ENCODE data around the gene MCOLN2.

Gene MCOLN2

DNA sequence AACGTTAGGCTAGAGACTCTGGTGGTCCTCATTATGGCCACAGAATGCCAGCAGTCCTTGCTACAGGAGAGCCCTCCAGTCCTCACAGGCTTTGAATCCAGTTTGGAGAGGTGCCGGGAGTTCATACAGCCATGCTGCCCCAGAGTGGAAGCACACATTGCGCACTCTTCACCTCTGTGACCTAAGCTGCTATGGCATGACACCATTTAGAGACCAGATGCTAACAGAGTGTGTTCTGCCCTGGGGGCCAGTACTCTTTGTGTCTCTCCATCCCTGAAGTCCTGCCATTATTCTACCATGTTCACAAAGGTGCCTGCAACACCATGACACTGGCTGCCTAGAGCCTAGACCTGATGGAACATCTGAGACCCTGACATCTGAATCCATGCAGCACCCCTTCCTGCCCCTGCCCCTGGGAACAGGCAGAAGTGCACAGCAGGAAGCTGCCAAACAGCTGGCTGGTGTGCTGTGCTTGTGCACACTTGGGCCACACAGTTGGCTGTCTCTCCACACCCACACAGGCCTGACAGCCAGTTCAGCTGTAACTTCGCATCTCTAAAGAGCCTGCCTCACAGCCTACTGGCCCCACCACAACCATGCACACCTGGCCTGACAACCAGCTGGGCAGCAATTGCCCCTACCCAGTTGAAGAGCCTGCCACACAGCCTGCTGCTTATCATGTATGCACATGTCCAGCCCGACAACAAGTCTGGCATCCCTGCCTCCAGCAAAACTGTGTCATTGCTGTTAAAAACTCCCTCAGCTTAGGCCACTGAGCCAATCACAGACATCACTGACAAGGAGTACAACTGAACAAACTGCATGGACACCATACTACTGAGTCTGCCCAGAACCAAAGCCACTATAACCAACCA, 49.1 kb downstream of the MCOLN2 start:
- DNase-seq (ENCODE audit: low read depth) = no peak
- TF ChIP-seq, protein P1, sequence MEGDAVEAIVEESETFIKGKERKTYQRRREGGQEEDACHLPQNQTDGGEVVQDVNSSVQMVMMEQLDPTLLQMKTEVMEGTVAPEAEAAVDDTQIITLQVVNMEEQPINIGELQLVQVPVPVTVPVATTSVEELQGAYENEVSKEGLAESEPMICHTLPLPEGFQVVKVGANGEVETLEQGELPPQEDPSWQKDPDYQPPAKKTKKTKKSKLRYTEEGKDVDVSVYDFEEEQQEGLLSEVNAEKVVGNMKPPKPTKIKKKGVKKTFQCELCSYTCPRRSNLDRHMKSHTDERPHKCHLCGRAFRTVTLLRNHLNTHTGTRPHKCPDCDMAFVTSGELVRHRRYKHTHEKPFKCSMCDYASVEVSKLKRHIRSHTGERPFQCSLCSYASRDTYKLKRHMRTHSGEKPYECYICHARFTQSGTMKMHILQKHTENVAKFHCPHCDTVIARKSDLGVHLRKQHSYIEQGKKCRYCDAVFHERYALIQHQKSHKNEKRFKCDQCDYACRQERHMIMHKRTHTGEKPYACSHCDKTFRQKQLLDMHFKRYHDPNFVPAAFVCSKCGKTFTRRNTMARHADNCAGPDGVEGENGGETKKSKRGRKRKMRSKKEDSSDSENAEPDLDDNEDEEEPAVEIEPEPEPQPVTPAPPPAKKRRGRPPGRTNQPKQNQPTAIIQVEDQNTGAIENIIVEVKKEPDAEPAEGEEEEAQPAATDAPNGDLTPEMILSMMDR (conservative IDR thresholded peaks at IDR 0.05; ENCODE audit: control insufficient read depth, insufficient read depth, low read depth, low read length) = no peak
- no peak overlapping the region for H3K4me3 ChIP-seq (ENCODE audit: control insufficient read depth, low read depth, low read length)

DNA sequence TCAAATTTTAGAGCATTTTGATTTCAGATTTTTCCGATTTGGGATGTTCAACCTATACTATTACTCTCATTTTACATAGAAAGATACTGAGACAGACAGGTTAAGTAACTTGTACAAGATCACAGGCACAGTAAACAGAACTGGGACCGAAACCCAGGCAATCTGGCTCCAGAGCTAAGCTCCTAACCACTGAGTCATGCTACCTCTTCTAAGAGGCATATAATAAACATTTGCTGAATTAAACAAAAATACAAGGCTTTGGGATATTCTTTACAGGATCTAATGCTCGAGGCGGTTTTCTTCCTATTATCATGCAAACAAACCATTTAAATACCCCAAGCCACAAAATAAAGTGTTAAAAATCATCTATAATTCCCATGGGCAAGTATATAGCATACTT, 50.3 kb downstream of the MCOLN2 start:
- DNase-seq (ENCODE audit: low read depth) = no peak
- TF ChIP-seq, protein P1 (conservative IDR thresholded peaks at IDR 0.05; ENCODE audit: control insufficient read depth, insufficient read depth, low read depth, low read length) = no peak
- H3K4me3 ChIP-seq (ENCODE audit: control insufficient read depth, low read depth, low read length) = no peak overlapping the region

DNA sequence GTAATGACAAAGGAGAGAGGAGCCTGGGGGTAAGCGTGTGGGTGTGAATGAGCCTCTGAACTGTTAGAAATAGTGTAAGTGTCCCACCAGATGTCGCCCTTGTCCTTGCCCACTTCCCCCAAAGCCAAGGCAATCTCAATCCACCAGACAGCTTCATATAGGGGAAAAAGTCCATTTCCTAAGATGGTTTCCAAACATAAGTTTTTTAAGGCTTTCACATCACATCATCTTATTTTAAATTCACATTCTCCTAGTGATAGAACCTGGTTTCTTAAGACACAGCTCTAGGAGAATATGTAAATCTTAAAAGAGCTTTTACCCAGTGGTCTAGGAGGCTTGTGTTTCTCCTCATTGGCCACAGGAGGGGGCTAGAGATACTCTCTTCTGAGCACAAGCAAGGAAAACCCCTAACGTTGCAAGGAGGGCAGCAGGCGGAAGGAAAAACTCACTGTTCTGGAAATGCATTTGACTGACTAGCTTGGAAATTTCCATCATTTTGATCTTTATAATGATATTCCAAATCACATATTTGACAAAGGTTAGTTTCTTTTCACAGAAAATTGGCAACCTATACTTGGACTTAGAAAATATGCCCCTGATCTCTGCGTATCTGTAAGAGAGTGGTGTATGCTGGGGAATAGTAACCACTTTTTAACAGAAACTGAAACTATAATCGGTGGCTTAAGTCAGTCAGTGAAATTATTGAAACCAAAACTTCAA, 52.0 kb downstream of the MCOLN2 start:
- TF ChIP-seq, protein P1 (conservative IDR thresholded peaks at IDR 0.05; ENCODE audit: control insufficient read depth, insufficient read depth, low read depth, low read length) = peak; percentile 77
- DNase-seq (ENCODE audit: low read depth) = peak; percentile 91
- H3K4me3 ChIP-seq (ENCODE audit: control insufficient read depth, low read depth, low read length) = peak overlapping the region; percentile 42

DNA sequence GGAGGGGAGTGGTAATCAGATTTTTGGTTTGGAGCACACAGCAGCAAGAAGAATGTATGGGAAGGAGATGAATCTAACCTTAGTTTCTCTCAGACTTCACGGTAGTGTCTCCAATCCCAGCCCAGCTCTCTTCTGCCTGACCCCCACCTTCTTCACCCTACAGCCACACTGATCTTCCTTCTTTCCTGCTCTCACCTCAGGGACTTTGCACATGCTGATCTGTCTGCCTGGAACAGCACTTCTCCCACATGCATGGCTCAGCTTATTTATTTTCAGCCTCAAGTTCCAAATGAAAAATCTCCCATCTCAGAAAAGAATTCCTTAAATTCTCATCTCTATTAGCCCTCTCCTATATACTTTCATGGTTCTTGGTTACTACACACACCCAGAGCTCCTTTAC, 55.1 kb downstream of the MCOLN2 start:
- DNase-seq (ENCODE audit: low read depth) = no peak
- no peak overlapping the region for H3K4me3 ChIP-seq (ENCODE audit: control insufficient read depth, low read depth, low read length)
- TF ChIP-seq, protein P1 (conservative IDR thresholded peaks at IDR 0.05; ENCODE audit: control insufficient read depth, insufficient read depth, low read depth, low read length) = no peak

DNA sequence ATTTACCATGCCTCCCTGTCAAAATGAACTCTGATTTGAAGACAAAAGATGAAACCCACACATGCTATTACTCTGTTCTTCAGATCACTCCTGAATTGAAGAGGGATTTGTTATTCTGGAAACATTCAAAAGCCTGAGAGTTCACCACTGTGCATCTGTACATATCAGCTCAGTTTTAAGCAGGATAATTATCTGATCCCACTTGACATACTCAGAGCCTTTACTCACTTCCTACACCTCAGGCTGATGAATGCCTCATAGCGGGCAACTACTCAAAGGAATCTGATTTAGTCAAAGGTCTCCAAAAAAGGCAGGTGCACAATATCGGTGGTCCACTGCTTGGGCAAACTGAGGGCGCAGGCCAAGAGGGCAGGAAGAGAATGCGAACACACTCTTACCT, 56.4 kb downstream of the MCOLN2 start:
- no peak for DNase-seq (ENCODE audit: low read depth)
- TF ChIP-seq, protein P1 (conservative IDR thresholded peaks at IDR 0.05; ENCODE audit: control insufficient read depth, insufficient read depth, low read depth, low read length) = no peak
- H3K4me3 ChIP-seq (ENCODE audit: control insufficient read depth, low read depth, low read length) = no peak overlapping the region

DNA sequence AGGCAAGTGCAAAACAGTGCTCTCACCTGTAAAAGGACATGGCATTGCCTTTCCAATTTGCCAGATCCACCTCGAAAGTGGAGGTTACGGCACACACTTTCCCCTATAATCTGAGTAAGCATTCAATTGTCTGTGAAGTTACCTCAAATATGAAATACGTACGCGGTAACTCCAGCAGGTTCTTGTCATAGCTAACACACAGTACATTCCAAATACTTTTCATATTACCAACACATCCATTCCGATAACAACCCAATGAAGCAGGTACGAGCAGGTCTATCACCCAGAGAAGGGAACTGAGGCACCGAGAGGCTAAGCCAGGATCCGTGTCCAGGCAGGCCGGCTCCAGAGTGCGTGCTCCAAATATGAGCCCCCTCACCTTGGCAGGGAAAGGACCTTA, 57.2 kb downstream of the MCOLN2 start:
- no peak overlapping the region for H3K4me3 ChIP-seq (ENCODE audit: control insufficient read depth, low read depth, low read length)
- TF ChIP-seq, protein P1 (conservative IDR thresholded peaks at IDR 0.05; ENCODE audit: control insufficient read depth, insufficient read depth, low read depth, low read length) = no peak
- DNase-seq (ENCODE audit: low read depth) = no peak

Measured in fibroblast of mammary gland (primary cell).